WTC11 (cell line): Measurements from ENCODE around the gene ALS2CL. TPM values are rescaled to one million over a fixed set of nuclear protein-coding genes. Genes with fewer than 3 reads are reported as not detected.
A peak's percentile ranks its signal among the peaks of the same experiment; 100 is the strongest.

Source experiments
- ATAC-seq: fragments of 200-7000 bp; cut with Tn5 transposase; 2 replicates; pipeline ENCODE4 v1.10.0; 2021; ENCODE audit warnings: mild to moderate bottlenecking, moderate library complexity
- CTCF ChIA-PET: fragments of 300-600 bp; sonication (Branson Sonifier 250); formaldehyde crosslinking; loops from one replicate; lab custom pipeline; 2021; ENCODE audit warnings: antibody characterized with exemption; lab: Charles Lee
- POLR2A ChIA-PET: fragments of 350-600 bp; sonication (Branson Sonifier 250); formaldehyde crosslinking; loops from one replicate; lab custom pipeline; 2021; ENCODE audit warnings: antibody characterized with exemption; lab: Charles Lee
- DNase-seq: peaks from one replicate; pipeline ENCODE4 v3.0.0; 2021; ENCODE audit warnings: low spot score
- H3K27ac Mint-ChIP-seq: 2 replicates; pipeline ENCODE4 v1.8.0; 2021; ENCODE audit warnings: mixed read lengths
- H3K27me3 Mint-ChIP-seq: 2 replicates; pipeline ENCODE4 v1.8.0; 2021; ENCODE audit warnings: low read depth, mild to moderate bottlenecking, moderate library complexity, mixed read lengths
- H3K36me3 Mint-ChIP-seq: 2 replicates; pipeline ENCODE4 v1.8.0; 2021; ENCODE audit warnings: mixed read lengths
- H3K4me1 Mint-ChIP-seq: 2 replicates; pipeline ENCODE4 v1.8.0; 2022; ENCODE audit warnings: mixed read lengths
- H3K4me3 Mint-ChIP-seq: 2 replicates; pipeline ENCODE4 v1.8.0; 2021; ENCODE audit warnings: mild to moderate bottlenecking, moderate library complexity, mixed read lengths
- H3K9me3 Mint-ChIP-seq: 2 replicates; pipeline ENCODE4 v1.8.0; 2021; ENCODE audit warnings: mixed read lengths
- FOXP1 ChIP-seq: sonication (generic); formaldehyde crosslinking; IDR thresholded peaks from 2 replicates; pipeline ENCODE4 v1.8.0; 2022; ENCODE audit warnings: missing genetic modification reagents, mild to moderate bottlenecking, moderate library complexity, borderline replicate concordance
- GTF2I ChIP-seq: fragments of 250-450 bp; sonication (Bioruptor Pico); conservative IDR thresholded peaks from 2 replicates; pipeline ENCODE4 v1.4.0; 2021; ENCODE audit warnings: mild to moderate bottlenecking
- JAZF1 ChIP-seq: fragments of 250-450 bp; sonication (Bioruptor Pico); IDR thresholded peaks from 2 replicates; pipeline ENCODE4 v1.9.0; 2021; ENCODE audit warnings: moderate library complexity, mild to moderate bottlenecking, inconsistent platforms
- NFE2L1 ChIP-seq: sonication (generic); formaldehyde crosslinking; IDR thresholded peaks from 2 replicates; pipeline ENCODE4 v1.8.1; 2023; ENCODE audit warnings: missing genetic modification reagents
- NR3C1 ChIP-seq: sonication (generic); formaldehyde crosslinking; conservative IDR thresholded peaks from 2 replicates; pipeline ENCODE4 v1.8.1; 2023; ENCODE audit warnings: low read depth, mild to moderate bottlenecking, missing genetic modification reagents
- RORB ChIP-seq: fragments of 250-450 bp; sonication (Bioruptor Pico); IDR thresholded peaks from 2 replicates; pipeline ENCODE4 v1.9.0; 2021; ENCODE audit warnings: mild to moderate bottlenecking
- SMAD4 ChIP-seq: sonication (generic); formaldehyde crosslinking; IDR thresholded peaks from 2 replicates; pipeline ENCODE4 v1.8.0; 2022; ENCODE audit warnings: mild to moderate bottlenecking, missing genetic modification reagents
- TEAD1 ChIP-seq: sonication (generic); formaldehyde crosslinking; IDR thresholded peaks from 2 replicates; pipeline ENCODE4 v1.8.0; 2022; ENCODE audit warnings: mild to moderate bottlenecking, missing genetic modification reagents
- ZNF219 ChIP-seq: sonication (generic); formaldehyde crosslinking; IDR thresholded peaks from 2 replicates; pipeline ENCODE4 v1.8.0; 2023; ENCODE audit warnings: missing genetic modification reagents, mild to moderate bottlenecking, borderline replicate concordance
- ZNF423 ChIP-seq: fragments of 250-450 bp; sonication (Bioruptor Pico); IDR thresholded peaks from 2 replicates; pipeline ENCODE4 v2.1.2; 2022; ENCODE audit warnings: mild to moderate bottlenecking, moderate library complexity
- total RNA-seq: library from RNA; stranded (reverse); gene quantifications from 3 replicates; pipeline ENCODE4 v1.2.3, GENCODE V29; 2021
- TF ChIP-seq, protein P1 (sequence below): sonication (generic); formaldehyde crosslinking; IDR thresholded peaks from 2 replicates; pipeline ENCODE4 v1.8.1; 2023; ENCODE audit warnings: mild to moderate bottlenecking, missing genetic modification reagents
- TF ChIP-seq, protein P2 (sequence below): sonication (generic); formaldehyde crosslinking; IDR thresholded peaks from 2 replicates; pipeline ENCODE4 v1.8.1; 2023; ENCODE audit warnings: mild to moderate bottlenecking, missing genetic modification reagents
- TF ChIP-seq, protein P3 (sequence below): sonication (generic); formaldehyde crosslinking; IDR thresholded peaks from 2 replicates; pipeline ENCODE4 v1.8.0; 2022; ENCODE audit warnings: mild to moderate bottlenecking, missing genetic modification reagents
- TF ChIP-seq, protein P4 (sequence below): fragments of 250-450 bp; sonication (Bioruptor Pico); IDR thresholded peaks from 2 replicates; pipeline ENCODE4 v1.8.0; 2021; ENCODE audit warnings: mild to moderate bottlenecking

Gene ALS2CL
- total RNA-seq, 1 experiment from 2014 or later: 12.6 TPM

DNA sequence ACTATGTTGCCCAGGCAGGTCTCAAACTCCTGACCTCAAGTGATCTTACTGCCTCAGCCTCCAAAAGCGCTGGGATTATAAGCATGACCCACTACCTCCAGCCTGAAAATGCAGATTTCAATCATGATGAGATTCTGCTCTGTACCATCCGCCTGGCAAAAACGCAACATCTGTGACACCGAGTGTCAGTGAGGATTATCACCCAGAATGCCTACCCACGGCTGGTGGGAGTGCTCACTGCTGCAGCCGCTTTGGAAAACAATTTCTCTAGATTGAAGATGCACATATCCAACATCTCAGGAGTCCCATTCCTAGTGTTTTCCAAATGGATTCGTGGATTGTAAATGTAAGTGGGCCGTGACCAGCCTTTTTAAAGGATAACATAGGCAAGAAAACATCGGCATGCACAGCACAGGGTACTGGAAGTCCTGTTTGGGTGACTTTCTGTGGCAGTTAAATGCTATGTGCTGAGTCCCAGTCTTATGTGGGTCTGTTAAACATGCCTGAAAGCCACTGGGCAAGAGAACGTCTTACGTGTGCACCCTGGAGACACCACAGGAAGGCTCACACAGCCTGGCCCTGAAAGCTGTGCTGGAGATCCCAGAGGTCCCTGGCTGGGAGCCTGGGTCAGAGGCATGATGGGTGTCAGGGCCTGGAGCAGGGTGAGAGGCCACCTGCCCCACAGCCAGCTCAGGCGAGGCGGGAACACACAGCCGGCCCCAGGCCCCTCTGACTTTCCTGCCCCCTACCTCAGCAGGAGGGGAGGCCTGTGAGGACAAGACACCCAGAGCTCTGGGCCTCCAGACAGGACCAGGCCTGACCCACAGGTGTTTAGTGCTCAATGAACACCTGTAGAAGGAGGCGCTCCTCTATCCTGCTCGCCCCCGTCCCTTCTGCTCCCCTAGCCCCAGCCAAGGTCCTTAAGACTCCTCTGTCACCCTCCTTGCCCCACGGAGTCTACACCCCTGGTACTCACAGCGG is 23.3 kb upstream of the ALS2CL start (continued):
- TF ChIP-seq RORB (CRISPR knock-in tag) (no peak), ZNF219 (CRISPR knock-in tag) (no peak), NFE2L1 (CRISPR knock-in tag) (no peak)
- TF ChIP-seq, all 79 proteins: peak for 0

DNA sequence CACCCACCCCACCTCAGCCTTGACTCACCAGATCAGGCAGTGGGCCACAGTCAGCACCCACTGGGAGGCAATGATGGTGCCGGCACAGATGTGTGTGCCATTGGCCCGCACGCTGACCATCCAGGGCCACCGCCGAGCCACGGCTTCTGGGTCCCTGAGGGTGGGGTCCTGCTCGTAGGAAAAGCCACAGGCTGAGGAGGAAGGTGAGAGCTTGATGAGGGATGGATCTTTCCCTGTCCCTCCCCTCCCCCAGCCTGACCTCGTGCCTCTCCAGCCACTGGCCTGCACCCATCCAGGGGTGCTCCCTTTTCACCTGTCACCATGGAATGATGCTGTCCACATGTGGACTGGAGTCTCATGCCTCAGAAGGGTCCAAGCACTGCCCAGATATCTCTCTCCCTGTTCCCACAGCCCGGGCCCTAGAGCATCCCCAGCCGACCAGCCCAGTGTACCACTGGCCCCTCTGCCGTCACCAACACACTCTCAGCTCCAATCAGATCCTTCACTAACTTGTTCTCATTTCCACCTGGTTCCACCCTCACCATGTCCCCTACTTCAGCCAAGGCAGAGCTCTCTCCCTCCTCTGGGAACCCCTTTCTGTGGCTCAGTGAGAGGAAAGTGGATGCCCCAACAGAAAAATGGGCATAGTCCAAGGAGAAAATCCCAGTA is 22.2 kb upstream of the ALS2CL start:
- no peaks in the 10 kb centered on the region for H3K9me3 Mint-ChIP-seq
- H3K27ac Mint-ChIP-seq: no peak overlapping the region
- H3K27me3 Mint-ChIP-seq: no peaks in the 10 kb centered on the region
- TF ChIP-seq GTF2I (CRISPR knock-in tag): no peak
- TF ChIP-seq TEAD1 (CRISPR knock-in tag): no peak
- TF ChIP-seq FOXP1 (CRISPR knock-in tag): no peak
- TF ChIP-seq ZNF423 (CRISPR knock-in tag): no peak
- TF ChIP-seq JAZF1: no peak
- H3K4me3 Mint-ChIP-seq: no peak overlapping the region
- ATAC-seq (no peak), DNase-seq (no peak)
- ChIA-PET CTCF (interaction anchor here (0.6 to 1.5 kb wide), 8 partner anchors 9 to 266 kb away, joined by 3 to 5 read pairs (median 3); partner anchors contain the start of gene TMIE), POLR2A (interaction anchor here (0.6 kb wide), 1 partner anchor 261 kb away, joined by 4 read pairs; no protein-coding TSS in a partner anchor)
- H3K4me1 Mint-ChIP-seq: no peaks in the 10 kb centered on the region
- no peaks in the 10 kb centered on the region for H3K36me3 Mint-ChIP-seq

DNA sequence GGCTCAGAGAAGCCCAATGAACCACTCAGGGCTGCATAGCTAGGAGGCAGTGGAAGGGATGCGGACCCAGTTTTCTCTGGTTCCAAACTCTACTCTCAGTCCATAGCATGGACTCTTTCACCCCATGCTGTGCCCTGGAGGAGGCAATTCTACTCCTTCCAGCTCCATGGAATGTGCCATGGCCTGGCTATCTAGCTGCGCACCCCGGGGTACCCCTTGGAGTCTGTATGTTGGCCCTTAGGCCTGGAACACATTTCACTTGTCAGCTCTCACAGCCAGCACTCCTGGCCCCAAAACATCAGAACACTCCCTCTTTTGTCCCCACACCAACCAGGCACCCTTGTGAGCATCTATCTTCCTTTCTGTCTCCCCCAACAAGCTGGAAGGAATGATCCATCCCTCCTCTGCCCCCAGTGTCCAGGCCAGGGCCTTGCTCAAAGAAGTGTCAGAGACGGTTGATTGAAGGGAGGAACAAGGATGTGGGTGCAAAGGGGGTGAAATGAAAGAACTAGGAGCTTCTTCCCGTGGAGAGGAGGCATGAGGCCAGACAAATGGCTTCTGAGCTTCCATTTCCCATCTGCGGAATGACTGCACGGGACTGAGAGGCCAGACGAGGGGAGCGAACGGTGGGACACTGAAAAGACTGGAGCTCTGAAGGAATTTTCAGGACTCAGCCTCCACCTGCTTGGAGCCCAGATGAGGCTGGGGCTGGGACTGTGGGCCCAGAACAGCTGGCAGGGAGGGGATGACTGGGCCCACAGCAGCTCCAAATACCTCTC is 21.4 kb upstream of the ALS2CL start:
- ATAC-seq (no peak), DNase-seq (no peak)
- H3K9me3 Mint-ChIP-seq: no peaks in the 10 kb centered on the region
- ChIA-PET POLR2A (interaction anchor here (0.6 kb wide), 1 partner anchor 262 kb away, joined by 4 read pairs; no protein-coding TSS in a partner anchor), CTCF (interaction anchor here (0.7 to 1.5 kb wide), 7 partner anchors 8 to 206 kb away, joined by 3 to 5 read pairs (median 3); partner anchors contain the start of gene TMIE)
- TF ChIP-seq NFE2L1 (CRISPR knock-in tag): no peak
- TF ChIP-seq, all 79 proteins: peak for 0
- H3K4me1 Mint-ChIP-seq: no peaks in the 10 kb centered on the region
- H3K27ac Mint-ChIP-seq: no peak overlapping the region
- no peak overlapping the region for H3K4me3 Mint-ChIP-seq
- no peaks in the 10 kb centered on the region for H3K36me3 Mint-ChIP-seq
- H3K27me3 Mint-ChIP-seq: no peaks in the 10 kb centered on the region

DNA sequence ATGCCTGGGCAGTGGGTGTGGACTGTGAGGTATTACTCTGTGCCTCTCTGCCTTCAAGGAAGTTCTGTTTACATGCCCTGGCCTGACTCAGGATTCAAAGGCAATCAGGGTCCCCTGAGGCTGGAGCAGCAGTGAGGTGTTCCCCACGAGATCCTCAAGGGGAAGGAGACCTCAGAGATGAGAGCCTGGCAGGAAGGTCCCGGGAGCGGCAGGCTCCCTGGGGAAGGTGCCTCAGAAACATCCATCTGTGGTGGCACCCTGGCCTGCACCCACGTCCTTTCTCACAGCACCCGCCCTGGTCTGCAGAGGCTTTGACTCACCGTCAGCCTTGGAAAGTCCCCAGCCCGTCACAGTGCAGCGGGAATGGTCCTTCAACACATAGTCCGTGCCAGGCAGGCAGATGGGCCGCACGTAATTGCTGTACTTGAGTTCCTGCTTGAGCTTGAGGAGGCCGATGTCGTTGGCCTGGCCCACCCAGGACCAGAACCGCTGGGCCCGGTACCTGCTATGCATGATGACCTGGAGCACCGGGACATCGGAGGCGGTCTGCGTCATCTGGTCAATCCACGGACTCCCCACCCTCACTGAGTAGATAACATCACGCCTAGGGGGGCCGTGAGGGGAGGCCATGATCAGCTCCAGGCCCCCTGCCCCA is 20.5 kb upstream of the ALS2CL start:
- peaks cover 2% of the 10 kb centered on the region; the same call in 1 of the 2 replicates for H3K27me3 Mint-ChIP-seq
- no peak overlapping the region for H3K27ac Mint-ChIP-seq
- ATAC-seq (no peak), DNase-seq (peak; percentile 7)
- no peak overlapping the region for H3K4me3 Mint-ChIP-seq
- CTCF ChIA-PET: interaction anchor here (0.7 to 1.5 kb wide), 3 partner anchors 19 to 205 kb away, joined by 3 read pairs; no protein-coding TSS in a partner anchor
- no peaks in the 10 kb centered on the region for H3K4me1 Mint-ChIP-seq
- no peaks in the 10 kb centered on the region for H3K9me3 Mint-ChIP-seq
- H3K36me3 Mint-ChIP-seq: no peaks in the 10 kb centered on the region
- POLR2A ChIA-PET: no interaction called here
- TF ChIP-seq, protein P1, sequence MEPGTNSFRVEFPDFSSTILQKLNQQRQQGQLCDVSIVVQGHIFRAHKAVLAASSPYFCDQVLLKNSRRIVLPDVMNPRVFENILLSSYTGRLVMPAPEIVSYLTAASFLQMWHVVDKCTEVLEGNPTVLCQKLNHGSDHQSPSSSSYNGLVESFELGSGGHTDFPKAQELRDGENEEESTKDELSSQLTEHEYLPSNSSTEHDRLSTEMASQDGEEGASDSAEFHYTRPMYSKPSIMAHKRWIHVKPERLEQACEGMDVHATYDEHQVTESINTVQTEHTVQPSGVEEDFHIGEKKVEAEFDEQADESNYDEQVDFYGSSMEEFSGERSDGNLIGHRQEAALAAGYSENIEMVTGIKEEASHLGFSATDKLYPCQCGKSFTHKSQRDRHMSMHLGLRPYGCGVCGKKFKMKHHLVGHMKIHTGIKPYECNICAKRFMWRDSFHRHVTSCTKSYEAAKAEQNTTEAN (CRISPR knock-in tag): no peak
- TF ChIP-seq SMAD4 (CRISPR knock-in tag): no peak
- TF ChIP-seq, protein P2, sequence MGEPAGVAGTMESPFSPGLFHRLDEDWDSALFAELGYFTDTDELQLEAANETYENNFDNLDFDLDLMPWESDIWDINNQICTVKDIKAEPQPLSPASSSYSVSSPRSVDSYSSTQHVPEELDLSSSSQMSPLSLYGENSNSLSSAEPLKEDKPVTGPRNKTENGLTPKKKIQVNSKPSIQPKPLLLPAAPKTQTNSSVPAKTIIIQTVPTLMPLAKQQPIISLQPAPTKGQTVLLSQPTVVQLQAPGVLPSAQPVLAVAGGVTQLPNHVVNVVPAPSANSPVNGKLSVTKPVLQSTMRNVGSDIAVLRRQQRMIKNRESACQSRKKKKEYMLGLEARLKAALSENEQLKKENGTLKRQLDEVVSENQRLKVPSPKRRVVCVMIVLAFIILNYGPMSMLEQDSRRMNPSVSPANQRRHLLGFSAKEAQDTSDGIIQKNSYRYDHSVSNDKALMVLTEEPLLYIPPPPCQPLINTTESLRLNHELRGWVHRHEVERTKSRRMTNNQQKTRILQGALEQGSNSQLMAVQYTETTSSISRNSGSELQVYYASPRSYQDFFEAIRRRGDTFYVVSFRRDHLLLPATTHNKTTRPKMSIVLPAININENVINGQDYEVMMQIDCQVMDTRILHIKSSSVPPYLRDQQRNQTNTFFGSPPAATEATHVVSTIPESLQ: no peak
- TF ChIP-seq, protein P3, sequence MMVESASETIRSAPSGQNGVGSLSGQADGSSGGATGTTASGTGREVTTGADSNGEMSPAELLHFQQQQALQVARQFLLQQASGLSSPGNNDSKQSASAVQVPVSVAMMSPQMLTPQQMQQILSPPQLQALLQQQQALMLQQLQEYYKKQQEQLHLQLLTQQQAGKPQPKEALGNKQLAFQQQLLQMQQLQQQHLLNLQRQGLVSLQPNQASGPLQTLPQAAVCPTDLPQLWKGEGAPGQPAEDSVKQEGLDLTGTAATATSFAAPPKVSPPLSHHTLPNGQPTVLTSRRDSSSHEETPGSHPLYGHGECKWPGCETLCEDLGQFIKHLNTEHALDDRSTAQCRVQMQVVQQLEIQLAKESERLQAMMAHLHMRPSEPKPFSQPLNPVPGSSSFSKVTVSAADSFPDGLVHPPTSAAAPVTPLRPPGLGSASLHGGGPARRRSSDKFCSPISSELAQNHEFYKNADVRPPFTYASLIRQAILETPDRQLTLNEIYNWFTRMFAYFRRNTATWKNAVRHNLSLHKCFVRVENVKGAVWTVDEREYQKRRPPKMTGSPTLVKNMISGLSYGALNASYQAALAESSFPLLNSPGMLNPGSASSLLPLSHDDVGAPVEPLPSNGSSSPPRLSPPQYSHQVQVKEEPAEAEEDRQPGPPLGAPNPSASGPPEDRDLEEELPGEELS (CRISPR knock-in tag): no peak
- no peak for TF ChIP-seq NR3C1
- TF ChIP-seq, protein P4, sequence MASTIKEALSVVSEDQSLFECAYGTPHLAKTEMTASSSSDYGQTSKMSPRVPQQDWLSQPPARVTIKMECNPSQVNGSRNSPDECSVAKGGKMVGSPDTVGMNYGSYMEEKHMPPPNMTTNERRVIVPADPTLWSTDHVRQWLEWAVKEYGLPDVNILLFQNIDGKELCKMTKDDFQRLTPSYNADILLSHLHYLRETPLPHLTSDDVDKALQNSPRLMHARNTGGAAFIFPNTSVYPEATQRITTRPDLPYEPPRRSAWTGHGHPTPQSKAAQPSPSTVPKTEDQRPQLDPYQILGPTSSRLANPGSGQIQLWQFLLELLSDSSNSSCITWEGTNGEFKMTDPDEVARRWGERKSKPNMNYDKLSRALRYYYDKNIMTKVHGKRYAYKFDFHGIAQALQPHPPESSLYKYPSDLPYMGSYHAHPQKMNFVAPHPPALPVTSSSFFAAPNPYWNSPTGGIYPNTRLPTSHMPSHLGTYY (CRISPR knock-in tag): no peak
